HepG2 (cell line): Measurements from ENCODE around the gene YY1. TPM values are rescaled to one million over a fixed set of nuclear protein-coding genes. Genes with fewer than 3 reads are reported as not detected.
A peak's percentile ranks its signal among the peaks of the same experiment; 100 is the strongest.

Experiments
- BATF2 ChIP-seq: sonication (generic); formaldehyde crosslinking; IDR thresholded peaks from 2 replicates; pipeline ENCODE4 v1.8.0; 2022; ENCODE audit warnings: mild to moderate bottlenecking, missing genetic modification reagents, moderate library complexity
- GZF1 ChIP-seq: sonication (generic); formaldehyde crosslinking; IDR thresholded peaks from 2 replicates; pipeline ENCODE4 v1.5.1; 2020; ENCODE audit warnings: mild to moderate bottlenecking, missing genetic modification reagents
- HNF4A ChIP-seq: sonication (generic); formaldehyde crosslinking; IDR thresholded peaks from 2 replicates; pipeline ENCODE4 v1.4.0; 2020; ENCODE audit warnings: missing genetic modification reagents
- KDM5B ChIP-seq: sonication (generic); formaldehyde crosslinking; IDR thresholded peaks from 2 replicates; pipeline ENCODE4 v1.4.0; 2020; ENCODE audit warnings: missing genetic modification reagents, mild to moderate bottlenecking, borderline replicate concordance
- MYNN ChIP-seq: sonication (generic); formaldehyde crosslinking; IDR thresholded peaks from 2 replicates; pipeline ENCODE4 v1.4.0; 2020; ENCODE audit warnings: mild to moderate bottlenecking, low read depth, missing genetic modification reagents
- RXRA ChIP-seq: sonication (generic); formaldehyde crosslinking; IDR thresholded peaks from 2 replicates; pipeline ENCODE4 v1.5.1; 2020; ENCODE audit warnings: missing genetic modification reagents
- SKI ChIP-seq: fragments of 450-650 bp; IDR thresholded peaks from one replicate; pipeline ENCODE4 v1.6.1; 2018; ENCODE audit warnings: mild to moderate bottlenecking; ENCODE audit not compliant: partially characterized antibody
- TBX2 ChIP-seq: sonication (generic); formaldehyde crosslinking; IDR thresholded peaks from 2 replicates; pipeline ENCODE4 v1.5.0; 2020; ENCODE audit warnings: missing genetic modification reagents, mild to moderate bottlenecking, borderline replicate concordance
- ZFX ChIP-seq: sonication (generic); formaldehyde crosslinking; IDR thresholded peaks from 2 replicates; pipeline ENCODE4 v1.4.0; 2020; ENCODE audit warnings: mild to moderate bottlenecking, low read depth, missing genetic modification reagents, moderate library complexity
- ZNF280B ChIP-seq: sonication (generic); formaldehyde crosslinking; IDR thresholded peaks from 2 replicates; pipeline ENCODE4 v1.5.0; 2020; ENCODE audit warnings: missing genetic modification reagents, mild to moderate bottlenecking, borderline replicate concordance
- ZNF552 ChIP-seq: sonication (generic); formaldehyde crosslinking; IDR thresholded peaks from 2 replicates; pipeline ENCODE4 v1.9.0; 2022; ENCODE audit warnings: missing genetic modification reagents, mild to moderate bottlenecking, borderline replicate concordance
- ZNF883 ChIP-seq: sonication (generic); formaldehyde crosslinking; IDR thresholded peaks from 2 replicates; pipeline ENCODE4 v1.5.1; 2020; ENCODE audit warnings: mild to moderate bottlenecking, missing genetic modification reagents; ENCODE audit errors: not compliant biosample characterization
- polyA plus RNA-seq, 8 experiments: library from polyadenylated mRNA; depleted of rRNA in 3 of 8; stranded (reverse) in 7 of 8; unstranded in 1 of 8; fragments of >200 nt; fragmentation: Illumina TruSeq in 4 of 8; extraction: Trizol in 4 of 8; gene quantifications; 2 replicates each; pipeline versions ENCODE4 v1.2.1 to v1.2.3, GENCODE V29; 2011 to 2016; ENCODE audit warnings: low read depth in 4 of 8, missing spikeins in 1 of 8, mixed read lengths in 1 of 8; ENCODE audit not compliant: insufficient read depth in 1 of 8
- total RNA-seq, 5 experiments: library from RNA; depleted of rRNA; stranded (reverse); fragments of >200 nt; fragmentation: Illumina TruSeq; extraction: Trizol; gene quantifications; 2 replicates each; pipeline ENCODE4 v1.2.3, GENCODE V29; 2016; ENCODE audit warnings: low read depth in 1 of 5

YY1 gene
- total and polyA plus RNA-seq, 2 of the 13 experiments (the other 11 are each of a cell fraction or from before 2014, with no cell fraction given), result 29.4 to 68.1 TPM

GRCh38 chr14:100306998-100307765 lies 68.2 kb downstream of the YY1 start (continued):
- TF ChIP-seq ZNF280B (CRISPR knock-in tag) (peak; percentile 74; the same call in 1 of the 2 replicates), SKI (peak; percentile 3), ZNF552 (CRISPR knock-in tag) (0 out of 2 replicates have a peak, but pooled peaks have one; percentile 41), TBX2 (CRISPR knock-in tag) (peak; percentile 60; the same call in 1 of the 2 replicates), MYNN (CRISPR knock-in tag) (0 out of 2 replicates have a peak, but pooled peaks have one; percentile 40), KDM5B (CRISPR knock-in tag) (peak; percentile 85), GZF1 (0 out of 2 replicates have a peak, but pooled peaks have one; percentile 12), HNF4A (no peak), BATF2 (CRISPR knock-in tag) (0 out of 2 replicates have a peak, but pooled peaks have one; percentile 24), RXRA (0 out of 2 replicates have a peak, but pooled peaks have one; percentile 15), ZFX (CRISPR knock-in tag) (peak; percentile 53; the same call in 1 of the 2 replicates), ZNF883 (CRISPR knock-in tag) (peak; percentile 11)
